Fibroblast of mammary gland (primary cell): Measurements from ENCODE around the gene MARCHF3.
A peak's percentile ranks its signal among the peaks of the same experiment; 100 is the strongest.

Experiments
- DNase-seq: peaks from one replicate; pipeline ENCODE4 v3.0.0-alpha.2; 2010; ENCODE audit warnings: low read depth
- H3K4me3 ChIP-seq: 2 replicates; pipeline ENCODE4 v1.5.1; 2011; ENCODE audit warnings: low read depth, mild to moderate bottlenecking, low read length, moderate library complexity; ENCODE audit not compliant: control insufficient read depth
- TF ChIP-seq, protein P1 (sequence below): conservative IDR thresholded peaks from 2 replicates; pipeline ENCODE4 v1.5.1; 2011; ENCODE audit warnings: low read depth, low read length, inconsistent platforms; ENCODE audit not compliant: control insufficient read depth, insufficient read depth

Gene MARCHF3

DNA sequence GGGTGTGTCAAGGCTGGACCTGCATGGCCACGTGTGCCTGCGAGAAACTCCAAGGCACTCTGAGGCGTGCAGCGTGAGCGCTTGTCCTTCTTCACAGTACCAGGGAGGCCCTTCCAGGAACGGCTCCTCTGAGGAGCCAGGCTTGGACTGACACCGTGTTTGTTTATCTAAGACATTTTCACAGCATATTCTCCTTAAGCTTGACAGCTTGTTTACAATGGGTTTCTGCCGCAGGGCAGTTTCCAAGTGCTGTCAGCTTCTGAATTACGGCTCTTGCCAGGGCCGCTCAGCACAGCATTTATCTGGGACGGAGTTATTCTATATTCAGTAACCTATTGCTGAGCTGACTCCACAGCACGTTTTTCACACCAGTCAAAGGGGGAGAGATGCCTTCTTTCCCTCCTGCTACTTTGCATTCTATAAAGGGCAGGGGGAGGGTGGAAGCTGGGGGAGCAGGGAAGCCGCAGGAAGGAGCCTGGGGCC, 155.0 kb downstream of the MARCHF3 start:
- DNase-seq = no peak
- no peak overlapping the region for H3K4me3 ChIP-seq
- TF ChIP-seq, protein P1, sequence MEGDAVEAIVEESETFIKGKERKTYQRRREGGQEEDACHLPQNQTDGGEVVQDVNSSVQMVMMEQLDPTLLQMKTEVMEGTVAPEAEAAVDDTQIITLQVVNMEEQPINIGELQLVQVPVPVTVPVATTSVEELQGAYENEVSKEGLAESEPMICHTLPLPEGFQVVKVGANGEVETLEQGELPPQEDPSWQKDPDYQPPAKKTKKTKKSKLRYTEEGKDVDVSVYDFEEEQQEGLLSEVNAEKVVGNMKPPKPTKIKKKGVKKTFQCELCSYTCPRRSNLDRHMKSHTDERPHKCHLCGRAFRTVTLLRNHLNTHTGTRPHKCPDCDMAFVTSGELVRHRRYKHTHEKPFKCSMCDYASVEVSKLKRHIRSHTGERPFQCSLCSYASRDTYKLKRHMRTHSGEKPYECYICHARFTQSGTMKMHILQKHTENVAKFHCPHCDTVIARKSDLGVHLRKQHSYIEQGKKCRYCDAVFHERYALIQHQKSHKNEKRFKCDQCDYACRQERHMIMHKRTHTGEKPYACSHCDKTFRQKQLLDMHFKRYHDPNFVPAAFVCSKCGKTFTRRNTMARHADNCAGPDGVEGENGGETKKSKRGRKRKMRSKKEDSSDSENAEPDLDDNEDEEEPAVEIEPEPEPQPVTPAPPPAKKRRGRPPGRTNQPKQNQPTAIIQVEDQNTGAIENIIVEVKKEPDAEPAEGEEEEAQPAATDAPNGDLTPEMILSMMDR = no peak

DNA sequence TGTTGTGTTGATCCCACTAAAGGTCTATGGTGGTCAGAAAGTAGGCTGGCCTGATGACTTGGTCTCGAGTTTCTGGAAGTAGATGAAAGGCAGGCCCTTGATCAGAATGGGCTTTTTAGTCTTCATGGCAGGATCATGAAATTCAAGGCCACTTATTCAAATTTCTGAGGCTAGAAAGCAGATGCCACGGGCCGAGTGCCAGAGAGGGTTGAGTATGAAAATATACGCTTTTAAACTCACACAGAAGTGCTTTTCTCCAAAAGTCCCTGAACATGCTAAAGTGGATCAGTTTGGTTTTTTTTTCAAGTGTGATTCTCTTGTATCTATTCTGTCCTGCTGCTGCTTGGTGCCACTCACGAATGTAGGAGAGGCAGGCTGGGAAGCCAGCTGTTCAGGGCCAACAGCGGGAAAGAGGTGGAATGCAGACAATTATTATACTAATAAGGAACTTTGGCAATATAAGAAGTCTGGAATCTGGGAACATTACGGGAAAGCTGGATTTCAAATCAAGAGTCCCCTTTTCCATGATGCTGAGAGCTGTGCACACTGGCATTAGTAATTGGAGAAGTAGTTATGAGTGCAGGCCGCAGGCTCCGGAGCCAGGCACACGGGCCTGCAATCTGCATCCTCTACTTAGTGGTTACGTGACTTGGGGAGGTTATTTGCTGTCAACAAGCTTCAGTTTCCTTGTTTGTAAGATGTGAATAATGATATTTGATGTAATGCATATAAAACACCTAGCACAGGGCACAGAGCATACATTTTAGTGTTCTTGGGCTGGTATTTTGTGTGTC, 157.6 kb downstream of the MARCHF3 start:
- DNase-seq = no peak
- no peak overlapping the region for H3K4me3 ChIP-seq
- TF ChIP-seq, protein P1 = no peak

DNA sequence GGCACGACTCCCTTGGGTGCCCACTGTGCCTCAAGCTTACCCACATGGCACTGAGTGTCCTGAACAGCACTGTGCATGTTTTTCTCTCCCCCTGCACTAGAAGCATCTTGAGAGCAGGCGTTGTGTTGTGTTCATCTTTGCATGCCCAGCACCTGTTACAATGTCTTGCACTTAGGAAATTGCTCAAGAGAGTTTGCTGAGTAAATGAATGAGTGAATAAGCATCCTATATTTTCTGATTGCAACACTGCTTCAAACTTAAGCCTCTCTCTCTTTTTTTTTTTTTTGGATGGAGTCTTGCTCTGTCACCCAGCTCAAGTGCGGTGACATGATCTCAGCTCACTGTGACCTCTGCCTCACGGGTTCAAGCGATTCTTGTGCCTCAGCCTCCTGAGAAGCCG, 158.9 kb downstream of the MARCHF3 start:
- no peak overlapping the region for H3K4me3 ChIP-seq
- DNase-seq = peak; percentile 50
- TF ChIP-seq, protein P1 = no peak

DNA sequence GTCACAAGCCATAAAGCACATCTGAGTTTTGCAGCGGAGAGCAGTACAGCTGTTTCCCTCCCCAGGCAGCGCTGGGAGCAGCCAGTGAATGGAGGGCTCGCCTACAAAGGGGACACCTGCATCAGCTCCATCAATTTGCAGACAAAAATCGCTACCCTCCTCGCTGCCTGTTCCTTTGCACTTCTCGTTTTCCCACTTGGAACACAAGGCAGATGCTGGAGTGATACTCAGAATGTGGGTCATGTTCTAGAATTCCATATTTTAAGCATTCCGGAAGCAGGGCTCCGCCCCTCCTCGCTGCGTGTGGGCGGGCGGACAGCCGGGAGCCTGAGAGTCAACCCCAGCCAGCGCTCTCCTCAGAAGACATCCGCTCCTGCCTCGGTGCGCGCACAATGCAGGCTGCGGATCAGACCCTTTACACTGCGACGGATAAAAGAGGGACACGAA, 161.3 kb downstream of the MARCHF3 start:
- no peak for DNase-seq
- TF ChIP-seq, protein P1 = no peak
- H3K4me3 ChIP-seq = no peak overlapping the region

DNA sequence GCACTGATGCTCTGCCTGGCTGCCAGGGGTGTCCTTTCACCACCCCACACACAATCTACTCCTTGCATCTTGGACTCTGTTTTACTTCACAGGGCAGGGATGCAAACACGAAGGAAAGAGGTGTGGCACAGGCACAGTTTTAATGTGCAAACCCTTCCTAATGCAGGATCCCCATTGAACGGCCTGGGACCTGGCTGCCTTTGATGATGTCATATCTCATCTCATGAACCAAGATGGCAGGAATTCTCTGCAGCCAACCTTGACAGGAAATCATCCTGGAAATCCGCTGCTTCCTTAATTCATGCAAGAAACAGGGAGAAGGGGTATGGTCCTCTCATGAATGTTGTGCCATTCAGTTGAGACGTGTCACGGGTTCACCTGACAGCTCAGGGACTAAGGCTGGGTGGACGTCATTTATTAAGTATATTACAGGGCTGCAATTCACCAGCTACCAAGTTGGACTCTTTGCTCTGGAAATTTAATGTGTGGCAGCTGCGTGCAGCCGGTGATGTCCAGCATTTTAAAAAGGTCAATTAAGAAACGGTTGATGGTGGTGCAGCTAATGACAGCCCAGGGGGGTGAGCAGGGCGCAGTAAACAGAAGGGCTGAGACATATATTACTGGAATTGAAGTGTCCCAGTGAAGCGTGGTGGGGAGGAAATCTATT, 161.9 kb downstream of the MARCHF3 start:
- TF ChIP-seq, protein P1 = no peak
- DNase-seq = no peak
- no peak overlapping the region for H3K4me3 ChIP-seq

DNA sequence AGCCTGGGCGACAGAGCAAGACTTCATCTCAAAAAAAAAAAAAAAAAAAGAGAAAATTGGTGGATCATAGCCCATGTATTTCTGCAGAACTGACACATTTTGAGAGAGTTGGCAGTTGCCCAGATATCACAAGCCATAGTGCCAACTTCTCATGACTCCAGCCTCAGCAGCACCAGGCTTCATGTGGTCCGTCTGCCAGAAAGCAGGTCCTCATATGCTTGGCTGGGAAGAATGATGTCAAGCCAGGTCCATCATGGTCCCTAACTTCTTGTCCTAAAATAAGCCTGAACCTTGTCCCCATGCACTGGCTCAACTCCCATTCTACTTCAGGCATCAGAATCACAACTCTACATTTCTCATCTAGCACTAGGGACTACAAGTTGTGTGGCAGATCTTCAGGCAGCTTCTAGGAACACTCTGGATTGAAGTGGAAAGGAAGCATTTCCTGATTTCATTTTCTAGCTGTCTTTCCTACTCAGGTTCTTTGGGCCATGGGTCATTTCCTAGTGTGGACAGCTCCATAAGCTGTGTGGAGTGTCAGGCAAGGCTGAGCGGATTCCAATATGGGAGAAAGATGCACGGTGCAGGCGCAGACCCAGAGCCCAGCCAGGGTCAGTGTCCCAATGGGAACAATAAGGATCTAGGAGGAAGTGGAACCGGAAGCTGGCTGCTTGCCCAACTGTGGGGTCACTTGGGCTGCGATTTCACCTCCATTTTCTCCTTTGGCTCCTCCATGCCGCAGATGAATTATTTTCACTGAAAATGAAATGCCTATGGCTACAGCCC, 163.3 kb downstream of the MARCHF3 start:
- no peak overlapping the region for H3K4me3 ChIP-seq
- no peak for DNase-seq
- TF ChIP-seq, protein P1 = no peak
